SK-N-SH (cell line): ENCODE measurements around the gene TERT. TPM values are rescaled to one million over a fixed set of nuclear protein-coding genes. Genes with fewer than 3 reads are reported as not detected.

ENCODE experiments used
- CTCF ChIA-PET: fragments of 300-600, 350-600 bp; formaldehyde crosslinking; extraction: SDS; loops from one replicate; lab custom pipeline; 2021; lab: Yijun Ruan, JAX
- POLR2A ChIA-PET: fragments of 350-600 bp; sonication (Branson Sonifier 250); formaldehyde crosslinking; extraction: SDS; loops from one replicate; lab custom pipeline; 2020; ENCODE audit warnings: antibody characterized with exemption, inconsistent platforms; lab: Yijun Ruan, JAX
- DNase-seq: peaks from one replicate; pipeline ENCODE4 v3.0.0; 2012
- H2AFZ ChIP-seq: fragments of 200-600 bp; sonication (generic); 2 replicates; pipeline ENCODE4 v1.8.1; 2016; ENCODE audit warnings: antibody characterized with exemption, mild to moderate bottlenecking, low read depth
- H3F3A ChIP-seq: fragments of 200-600 bp; sonication (generic); replicated peaks from 2 replicates; pipeline ENCODE3; 2016; ENCODE audit warnings: antibody characterized with exemption, mild to moderate bottlenecking; ENCODE audit not compliant: insufficient read depth
- H3K27ac ChIP-seq, 2 experiments: fragments of 200-500 bp in 1 of 2; fragments of 200-600 bp in 1 of 2; sonication (Bioruptor generic) in 1 of 2; sonication (generic), shearing (Covaris generic) in 1 of 2; 2 replicates each; pipeline versions ENCODE4 v1.5.1 to v1.6.1; 2014 to 2016; ENCODE audit warnings: low read depth in 2 of 2, inconsistent platforms in 1 of 2, low read length in 1 of 2, mild to moderate bottlenecking in 1 of 2, mixed read lengths in 1 of 2
- H3K27me3 ChIP-seq: fragments of 200-600 bp; sonication (generic), shearing (Covaris generic); 2 replicates; pipeline ENCODE4 v1.6.1; 2016; ENCODE audit warnings: mixed run types; ENCODE audit not compliant: insufficient read depth
- H3K36me3 ChIP-seq, 2 experiments: fragments of 200-500 bp in 1 of 2; fragments of 200-600 bp in 1 of 2; sonication (Bioruptor generic) in 1 of 2; sonication (generic) in 1 of 2; replicated peaks in 1 of 2; 2 replicates each; pipeline versions ENCODE3 to v1.5.1; 2014 to 2016; ENCODE audit warnings: low read length in 1 of 2, mild to moderate bottlenecking in 1 of 2; ENCODE audit not compliant: insufficient read depth in 2 of 2, control insufficient read depth in 1 of 2
- H3K4me1 ChIP-seq, 2 experiments: fragments of 200-500 bp in 1 of 2; fragments of 200-600 bp in 1 of 2; sonication (Bioruptor generic) in 1 of 2; sonication (generic), shearing (Covaris generic) in 1 of 2; 2 replicates each; pipeline versions ENCODE4 v1.5.1 to v1.6.1; 2014 to 2016; ENCODE audit warnings: low read depth in 1 of 2, low read length in 1 of 2, mixed run types in 1 of 2; ENCODE audit not compliant: insufficient read depth in 2 of 2, control insufficient read depth in 1 of 2
- H3K4me2 ChIP-seq: fragments of 200-600 bp; sonication (generic), shearing (Covaris generic); 2 replicates; pipeline ENCODE4 v1.6.1; 2017; ENCODE audit warnings: mixed run types
- H3K4me3 ChIP-seq, 2 experiments: fragments of 200-500 bp in 1 of 2; fragments of 200-600 bp in 1 of 2; sonication (Bioruptor generic) in 1 of 2; sonication (generic), shearing (Covaris generic) in 1 of 2; 2 replicates each; pipeline versions ENCODE4 v1.5.1 to v1.8.1; 2014 to 2016; ENCODE audit warnings: low read depth in 2 of 2, inconsistent platforms in 1 of 2, low read length in 1 of 2, mild to moderate bottlenecking in 1 of 2, mixed read lengths in 1 of 2, moderate library complexity in 1 of 2
- H3K79me2 ChIP-seq: fragments of 200-600 bp; sonication (generic); 2 replicates; pipeline ENCODE4 v1.8.1; 2017; ENCODE audit warnings: mild to moderate bottlenecking; ENCODE audit not compliant: insufficient read depth
- H3K9ac ChIP-seq: fragments of 200-600 bp; sonication (generic); 2 replicates; pipeline ENCODE4 v1.6.1; 2017; ENCODE audit warnings: mixed run types
- H3K9me2 ChIP-seq: fragments of 200-600 bp; sonication (generic); 2 replicates; pipeline ENCODE4 v1.6.1; 2017; ENCODE audit warnings: mixed run types
- H3K9me3 ChIP-seq: fragments of 200-600 bp; sonication (generic); 2 replicates; pipeline ENCODE4 v1.6.1; 2017; ENCODE audit warnings: mixed run types, mild to moderate bottlenecking, moderate library complexity
- H4K20me1 ChIP-seq: fragments of 200-600 bp; sonication (generic); 2 replicates; pipeline ENCODE4 v1.6.1; 2017; ENCODE audit warnings: mild to moderate bottlenecking, mixed run types; ENCODE audit not compliant: insufficient read depth
- EP300 ChIP-seq, 2 experiments: IDR thresholded peaks; 2 replicates each; pipeline versions ENCODE4 v1.4.0 to v1.6.1; 2012; ENCODE audit warnings: borderline replicate concordance in 1 of 2, low read depth in 1 of 2, low read length in 1 of 2
- EZH2phosphoT487 ChIP-seq: fragments of 200-600 bp; sonication (generic); IDR thresholded peaks from 2 replicates; pipeline ENCODE4 v1.6.1; 2017; ENCODE audit warnings: low read depth, mixed run types, mild to moderate bottlenecking, antibody characterized with exemption, moderate library complexity, borderline replicate concordance
- FOXM1 ChIP-seq: IDR thresholded peaks from 2 replicates; pipeline ENCODE4 v1.4.0; 2012; ENCODE audit warnings: low read depth, mild to moderate bottlenecking
- GABPA ChIP-seq: IDR thresholded peaks from 2 replicates; pipeline ENCODE4 v1.4.0; 2012; ENCODE audit warnings: low read depth, mild to moderate bottlenecking
- GATA2 ChIP-seq: sonication (generic); formaldehyde crosslinking; IDR thresholded peaks from 2 replicates; pipeline ENCODE4 v1.5.0; 2020; ENCODE audit warnings: mild to moderate bottlenecking, missing genetic modification reagents
- MAX ChIP-seq: IDR thresholded peaks from 2 replicates; pipeline ENCODE4 v1.4.0; 2012; ENCODE audit warnings: low read depth
- MEF2A ChIP-seq: IDR thresholded peaks from 2 replicates; pipeline ENCODE4 v1.4.0; 2012; ENCODE audit warnings: low read depth, borderline replicate concordance
- MXI1 ChIP-seq: IDR thresholded peaks from 2 replicates; pipeline ENCODE4 v1.6.1; 2012; ENCODE audit warnings: mild to moderate bottlenecking, low read depth, low read length, improper control_type of control experiment
- NFIC ChIP-seq: IDR thresholded peaks from 2 replicates; pipeline ENCODE4 v1.4.0; 2012; ENCODE audit warnings: borderline replicate concordance
- NRF1 ChIP-seq: IDR thresholded peaks from 2 replicates; pipeline ENCODE4 v1.6.1; 2012; ENCODE audit warnings: low read depth, mild to moderate bottlenecking, low read length
- POLR2AphosphoS5 ChIP-seq: IDR thresholded peaks from 2 replicates; pipeline ENCODE4 v1.6.1; 2012; ENCODE audit warnings: low read depth, low read length
- RAD21 ChIP-seq: IDR thresholded peaks from 2 replicates; pipeline ENCODE4 v1.6.1; 2012; ENCODE audit warnings: mild to moderate bottlenecking, low read length
- RFX5 ChIP-seq: IDR thresholded peaks from 2 replicates; pipeline ENCODE4 v1.6.1; 2012; ENCODE audit warnings: mild to moderate bottlenecking, improper control_type of control experiment, low read length
- TAF1 ChIP-seq: IDR thresholded peaks from 2 replicates; pipeline ENCODE4 v1.6.1; 2012; ENCODE audit warnings: low read depth, mild to moderate bottlenecking, low read length, moderate library complexity, borderline replicate concordance
- TEAD4 ChIP-seq: IDR thresholded peaks from 2 replicates; pipeline ENCODE4 v1.4.0; 2012; ENCODE audit warnings: mild to moderate bottlenecking, borderline replicate concordance; ENCODE audit not compliant: insufficient read depth
- USF2 ChIP-seq: fragments of 150-350 bp; IDR thresholded peaks from 2 replicates; pipeline ENCODE4 v1.6.1; 2017; ENCODE audit warnings: antibody characterized with exemption, low read length, low read depth, borderline replicate concordance
- YY1 ChIP-seq: IDR thresholded peaks from 2 replicates; pipeline ENCODE4 v1.4.0; 2012; ENCODE audit warnings: low read depth, mild to moderate bottlenecking
- WGBS: methylation state at CpG from one replicate; pipeline ENCODE4 v1.1.6; 2017; ENCODE audit warnings: low lambda C conversion rate; 5-methylcytosine and 5-hydroxymethylcytosine counted together
- polyA plus RNA-seq, 3 experiments: library from polyadenylated mRNA; depleted of rRNA; stranded (reverse); fragments of >200 nt; gene quantifications; 2 replicates each; pipeline ENCODE4 v1.2.3, GENCODE V29; 2012
- TF ChIP-seq, protein P1 (sequence below): IDR thresholded peaks from 2 replicates; pipeline ENCODE4 v1.4.0; 2012; ENCODE audit warnings: low read depth, borderline replicate concordance
- TF ChIP-seq, protein P2 (sequence below): IDR thresholded peaks from 2 replicates; pipeline ENCODE4 v1.4.0; 2012; ENCODE audit warnings: low read depth, borderline replicate concordance
- TF ChIP-seq, protein P3 (sequence below): IDR thresholded peaks from 2 replicates; pipeline ENCODE4; 2012

Gene TERT
- polyA plus RNA-seq, 1 of the 3 experiments (the other 2 are of a cell fraction), result 2.4 TPM

GRCh38 chr5:1209896-1210776 lies 84.7 kb downstream of the TERT start:
- Histone ChIP-seq H3K4me3 (no peak overlapping the region), H3F3A (no peaks in the 10 kb centered on the region), H2AFZ (no peak overlapping the region), H3K79me2 (no peaks in the 10 kb centered on the region), H3K9ac (no peak overlapping the region), H3K36me3 (no peaks in the 10 kb centered on the region), H3K27ac (no peak overlapping the region), H4K20me1 (no peaks in the 10 kb centered on the region), H3K4me2 (no peak overlapping the region), H3K9me2 (no peaks in the 10 kb centered on the region), H3K9me3 (no peaks in the 10 kb centered on the region), H3K27me3 (peaks cover 28% of the 10 kb centered on the region), H3K4me1 (no peaks in the 10 kb centered on the region)
- POLR2A ChIA-PET, result no interaction called here
- DNase-seq, result no peak
- WGBS, result 35% methylated on average over 11 of the region's 21 CpGs
- TF ChIP-seq TAF1, result no peak
- no peak for TF ChIP-seq EP300 (IDR thresholded peaks at IDR 0.05; ENCODE audit: borderline replicate concordance in 1 of 2, low read depth in 1 of 2, low read length in 1 of 2)
- TF ChIP-seq MAX, result no peak
- TF ChIP-seq GABPA, result no peak
- no peak for TF ChIP-seq MXI1
- TF ChIP-seq NRF1, result no peak
- no peak for TF ChIP-seq NFIC
- TF ChIP-seq, protein P1, sequence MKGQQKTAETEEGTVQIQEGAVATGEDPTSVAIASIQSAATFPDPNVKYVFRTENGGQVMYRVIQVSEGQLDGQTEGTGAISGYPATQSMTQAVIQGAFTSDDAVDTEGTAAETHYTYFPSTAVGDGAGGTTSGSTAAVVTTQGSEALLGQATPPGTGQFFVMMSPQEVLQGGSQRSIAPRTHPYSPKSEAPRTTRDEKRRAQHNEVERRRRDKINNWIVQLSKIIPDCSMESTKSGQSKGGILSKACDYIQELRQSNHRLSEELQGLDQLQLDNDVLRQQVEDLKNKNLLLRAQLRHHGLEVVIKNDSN, result no peak
- TF ChIP-seq EZH2phosphoT487, result no peak
- TF ChIP-seq FOXM1, result no peak
- TF ChIP-seq MEF2A, result no peak
- TF ChIP-seq USF2, result no peak
- no peak for TF ChIP-seq GATA2 (CRISPR knock-in tag)
- CTCF ChIA-PET, result interaction anchor here (1.6 kb wide), 1 partner anchor 21 kb away, joined by 3 read pairs; no protein-coding TSS in a partner anchor

- H3K4me1 ChIP-seq, result no peaks in the 10 kb centered on the region
- H3K27ac ChIP-seq, result no peak overlapping the region
- no peak overlapping the region for H3K4me2 ChIP-seq
- peaks cover 35% of the 10 kb centered on the region for H3K27me3 ChIP-seq
- no peaks in the 10 kb centered on the region for H3K36me3 ChIP-seq
- H4K20me1 ChIP-seq, result no peaks in the 10 kb centered on the region
- 24% methylated on average over 2 of the region's 2 CpGs for WGBS
- no peaks in the 10 kb centered on the region for H3K79me2 ChIP-seq
- no peaks in the 10 kb centered on the region for H3K9me3 ChIP-seq
- no peaks in the 10 kb centered on the region for H3F3A ChIP-seq
- ChIA-PET POLR2A (no interaction called here), CTCF (interaction anchor here (1.4 to 2.8 kb wide), 3 partner anchors 20 to 435 kb away, joined by 3 to 23 read pairs (median 4); no protein-coding TSS in a partner anchor)
- no peaks in the 10 kb centered on the region for H3K9me2 ChIP-seq
- no peak overlapping the region for H3K4me3 ChIP-seq
- no peak for DNase-seq
- H3K9ac ChIP-seq, result no peak overlapping the region
- no peak overlapping the region for H2AFZ ChIP-seq
- TF ChIP-seq GABPA (no peak), USF2 (no peak), POLR2AphosphoS5 (no peak), EP300 (IDR thresholded peaks at IDR 0.05; ENCODE audit: borderline replicate concordance in 1 of 2, low read depth in 1 of 2, low read length in 1 of 2) (no peak), TEAD4 (no peak), EZH2phosphoT487 (no peak), YY1 (no peak), NFIC (no peak), RAD21 (no peak), GATA2 (CRISPR knock-in tag) (no peak), RFX5 (no peak)
- TF ChIP-seq, protein P2, sequence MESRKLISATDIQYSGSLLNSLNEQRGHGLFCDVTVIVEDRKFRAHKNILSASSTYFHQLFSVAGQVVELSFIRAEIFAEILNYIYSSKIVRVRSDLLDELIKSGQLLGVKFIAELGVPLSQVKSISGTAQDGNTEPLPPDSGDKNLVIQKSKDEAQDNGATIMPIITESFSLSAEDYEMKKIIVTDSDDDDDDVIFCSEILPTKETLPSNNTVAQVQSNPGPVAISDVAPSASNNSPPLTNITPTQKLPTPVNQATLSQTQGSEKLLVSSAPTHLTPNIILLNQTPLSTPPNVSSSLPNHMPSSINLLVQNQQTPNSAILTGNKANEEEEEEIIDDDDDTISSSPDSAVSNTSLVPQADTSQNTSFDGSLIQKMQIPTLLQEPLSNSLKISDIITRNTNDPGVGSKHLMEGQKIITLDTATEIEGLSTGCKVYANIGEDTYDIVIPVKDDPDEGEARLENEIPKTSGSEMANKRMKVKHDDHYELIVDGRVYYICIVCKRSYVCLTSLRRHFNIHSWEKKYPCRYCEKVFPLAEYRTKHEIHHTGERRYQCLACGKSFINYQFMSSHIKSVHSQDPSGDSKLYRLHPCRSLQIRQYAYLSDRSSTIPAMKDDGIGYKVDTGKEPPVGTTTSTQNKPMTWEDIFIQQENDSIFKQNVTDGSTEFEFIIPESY, result no peak
- TF ChIP-seq, protein P3, sequence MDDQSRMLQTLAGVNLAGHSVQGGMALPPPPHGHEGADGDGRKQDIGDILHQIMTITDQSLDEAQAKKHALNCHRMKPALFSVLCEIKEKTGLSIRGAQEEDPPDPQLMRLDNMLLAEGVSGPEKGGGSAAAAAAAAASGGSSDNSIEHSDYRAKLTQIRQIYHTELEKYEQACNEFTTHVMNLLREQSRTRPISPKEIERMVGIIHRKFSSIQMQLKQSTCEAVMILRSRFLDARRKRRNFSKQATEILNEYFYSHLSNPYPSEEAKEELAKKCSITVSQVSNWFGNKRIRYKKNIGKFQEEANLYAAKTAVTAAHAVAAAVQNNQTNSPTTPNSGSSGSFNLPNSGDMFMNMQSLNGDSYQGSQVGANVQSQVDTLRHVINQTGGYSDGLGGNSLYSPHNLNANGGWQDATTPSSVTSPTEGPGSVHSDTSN, result no peak
Observed at GRCh38 chr5:1209489-1209852, 85.4 kb downstream of the TERT start.
